Hepatocyte (in vitro differentiated cells): ENCODE data around the gene HIP1. TPM values are rescaled to one million over a fixed set of nuclear protein-coding genes. Genes with fewer than 3 reads are reported as not detected.

ENCODE experiments used
- DNase-seq: peaks from one replicate; pipeline ENCODE4 v3.0.0-alpha.2; 2016; ENCODE audit warnings: low spot score
- H2AFZ ChIP-seq: fragments of 200-600 bp; sonication (generic); 2 replicates; pipeline ENCODE4 v1.6.0; 2016; ENCODE audit warnings: antibody characterized with exemption, mild to moderate bottlenecking
- H3K27ac ChIP-seq: fragments of 200-600 bp; sonication (generic); 2 replicates; pipeline ENCODE4 v1.5.1; 2016; ENCODE audit warnings: mild to moderate bottlenecking
- H3K27me3 ChIP-seq: fragments of 200-600 bp; sonication (generic); 2 replicates; pipeline ENCODE4 v1.6.1; 2016
- H3K36me3 ChIP-seq: fragments of 200-600 bp; sonication (generic); replicated peaks from 2 replicates; pipeline ENCODE4 v1.5.1; 2016; ENCODE audit warnings: low read depth; ENCODE audit not compliant: insufficient read depth
- H3K4me1 ChIP-seq: fragments of 200-600 bp; sonication (generic); 2 replicates; pipeline ENCODE4 v1.5.1; 2016; ENCODE audit warnings: mild to moderate bottlenecking, moderate library complexity; ENCODE audit not compliant: insufficient read depth
- H3K4me2 ChIP-seq: fragments of 200-600 bp; sonication (generic); 2 replicates; pipeline ENCODE4 v1.6.0; 2016
- H3K4me3 ChIP-seq: fragments of 200-600 bp; sonication (generic); 2 replicates; pipeline ENCODE4 v1.5.1; 2016; ENCODE audit warnings: mild to moderate bottlenecking
- H3K79me2 ChIP-seq: fragments of 200-600 bp; sonication (generic); 2 replicates; pipeline ENCODE4 v1.6.0; 2017; ENCODE audit warnings: mild to moderate bottlenecking
- H3K9me2 ChIP-seq: fragments of 200-600 bp; sonication (generic); replicated peaks from 2 replicates; pipeline ENCODE4 v1.6.0; 2017; ENCODE audit warnings: mild to moderate bottlenecking; ENCODE audit not compliant: insufficient read depth
- H3K9me3 ChIP-seq: fragments of 200-600 bp; sonication (generic); 2 replicates; pipeline ENCODE4 v1.5.1; 2016; ENCODE audit warnings: low read depth, mild to moderate bottlenecking
- H4K20me1 ChIP-seq: fragments of 200-600 bp; sonication (generic); 2 replicates; pipeline ENCODE4 v1.6.0; 2016; ENCODE audit warnings: mild to moderate bottlenecking; ENCODE audit not compliant: insufficient read depth, poor library complexity, severe bottlenecking
- EZH2 ChIP-seq: fragments of 200-600 bp; sonication (generic); IDR thresholded peaks from 2 replicates; pipeline ENCODE4 v1.6.1; 2016; ENCODE audit warnings: antibody characterized with exemption, mild to moderate bottlenecking, borderline replicate concordance
- EZH2phosphoT487 ChIP-seq: fragments of 200-600 bp; sonication (generic); IDR thresholded peaks from one replicate; pipeline ENCODE4 v1.6.1; 2018; ENCODE audit warnings: antibody characterized with exemption, mild to moderate bottlenecking, low read depth, moderate library complexity; ENCODE audit not compliant: unreplicated experiment, severe bottlenecking
- WGBS: methylation state at CpG from one replicate; pipeline ENCODE4 v1.1.6; 2016; ENCODE audit warnings: low lambda C conversion rate; ENCODE audit errors: missing lambda C conversion rate; 5-methylcytosine and 5-hydroxymethylcytosine counted together
- polyA plus RNA-seq: library from polyadenylated mRNA; unstranded; fragments of >200 nt; fragmentation: Nextera tagmentation; extraction: Ambion mirVana; gene quantifications from 2 replicates; pipeline ENCODE4 v1.2.1, GENCODE V29; 2016
- total RNA-seq: library from RNA; depleted of rRNA; stranded (reverse); fragments of >200 nt; gene quantifications from 2 replicates; pipeline ENCODE4 v1.2.3, GENCODE V29; 2014
- TF ChIP-seq, protein P1 (sequence below): fragments of 200-600 bp; sonication (generic); IDR thresholded peaks from 2 replicates; pipeline ENCODE4 v1.5.1; 2016; ENCODE audit warnings: antibody characterized with exemption, mild to moderate bottlenecking; ENCODE audit not compliant: poor library complexity

HIP1 gene
- total and polyA plus RNA-seq, 2 experiments from 2014 or later, result 8.3 to 14.5 TPM

DNA sequence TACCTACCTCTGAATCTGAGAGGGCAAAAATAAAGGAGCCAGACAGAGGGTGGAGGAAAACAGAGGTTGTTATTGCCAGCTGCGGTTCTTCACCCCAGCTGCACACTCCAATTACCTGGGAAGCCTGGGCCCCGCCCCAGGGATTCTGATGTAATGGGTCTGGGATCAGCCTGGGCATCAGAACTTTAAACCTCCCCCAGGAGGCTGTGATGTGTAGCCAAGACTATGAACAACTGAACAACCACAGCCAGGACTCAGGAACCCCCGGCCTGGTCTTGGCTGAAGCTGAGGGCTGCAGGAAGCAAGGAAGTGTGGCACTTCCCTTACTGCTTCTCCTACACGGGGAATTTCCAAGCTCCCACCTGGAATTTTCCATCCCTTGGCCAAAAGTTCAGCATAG, 89.3 kb downstream of the HIP1 start:
- 58% methylated on average over 4 of the region's 4 CpGs for WGBS
- Histone ChIP-seq H3K27ac (no peak overlapping the region), H3K4me2 (no peak overlapping the region)

DNA sequence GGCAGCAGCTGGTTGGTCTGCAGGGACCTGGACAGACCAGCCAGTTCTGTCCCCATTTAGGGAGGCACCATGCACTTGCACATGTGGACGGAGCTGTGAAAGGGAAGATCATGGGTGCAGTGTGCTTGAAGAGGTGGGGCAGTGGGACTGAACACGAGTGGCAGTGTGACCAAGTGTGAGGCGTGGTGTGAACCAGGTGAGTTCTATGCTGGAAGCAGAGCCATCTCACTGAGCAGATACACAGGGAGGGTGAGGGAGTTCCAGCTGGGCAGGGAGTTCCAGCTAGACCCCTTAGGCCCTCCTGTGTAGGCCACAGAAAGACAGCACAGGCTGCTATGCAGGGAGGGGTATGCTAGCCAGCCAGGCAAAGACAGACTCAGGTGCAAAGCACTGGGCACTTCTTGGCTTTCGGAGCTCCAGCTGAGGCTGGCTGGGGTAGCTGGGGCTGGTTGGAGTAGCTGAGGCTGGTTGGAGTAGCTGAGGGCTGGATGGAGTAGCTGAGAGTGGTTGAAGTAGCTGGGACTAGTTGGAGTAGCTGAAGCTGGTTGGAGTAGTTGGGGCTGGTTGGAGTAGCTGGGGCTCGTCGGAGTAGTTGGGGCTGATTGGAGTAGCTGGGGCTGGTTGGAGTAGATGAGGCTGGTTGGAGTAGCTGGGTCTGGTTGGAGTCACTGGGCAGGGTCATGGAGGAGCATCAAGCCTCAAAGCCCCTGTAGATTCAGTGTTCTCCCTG, 90.9 kb downstream of the HIP1 start:
- 98% methylated on average over 6 of the region's 6 CpGs for WGBS
- Histone ChIP-seq H3K9me2 (no peaks in the 10 kb centered on the region), H2AFZ (no peak overlapping the region), H3K9me3 (no peaks in the 10 kb centered on the region), H3K4me1 (no peaks in the 10 kb centered on the region), H3K4me3 (no peak overlapping the region), H3K79me2 (no peaks in the 10 kb centered on the region), H3K4me2 (no peak overlapping the region), H3K27ac (no peak overlapping the region), H3K36me3 (no peaks in the 10 kb centered on the region), H3K27me3 (no peaks in the 10 kb centered on the region), H4K20me1 (no peaks in the 10 kb centered on the region)
- no peak for DNase-seq
- TF ChIP-seq EZH2 (no peak), EZH2phosphoT487 (no peak)
- TF ChIP-seq, protein P1, sequence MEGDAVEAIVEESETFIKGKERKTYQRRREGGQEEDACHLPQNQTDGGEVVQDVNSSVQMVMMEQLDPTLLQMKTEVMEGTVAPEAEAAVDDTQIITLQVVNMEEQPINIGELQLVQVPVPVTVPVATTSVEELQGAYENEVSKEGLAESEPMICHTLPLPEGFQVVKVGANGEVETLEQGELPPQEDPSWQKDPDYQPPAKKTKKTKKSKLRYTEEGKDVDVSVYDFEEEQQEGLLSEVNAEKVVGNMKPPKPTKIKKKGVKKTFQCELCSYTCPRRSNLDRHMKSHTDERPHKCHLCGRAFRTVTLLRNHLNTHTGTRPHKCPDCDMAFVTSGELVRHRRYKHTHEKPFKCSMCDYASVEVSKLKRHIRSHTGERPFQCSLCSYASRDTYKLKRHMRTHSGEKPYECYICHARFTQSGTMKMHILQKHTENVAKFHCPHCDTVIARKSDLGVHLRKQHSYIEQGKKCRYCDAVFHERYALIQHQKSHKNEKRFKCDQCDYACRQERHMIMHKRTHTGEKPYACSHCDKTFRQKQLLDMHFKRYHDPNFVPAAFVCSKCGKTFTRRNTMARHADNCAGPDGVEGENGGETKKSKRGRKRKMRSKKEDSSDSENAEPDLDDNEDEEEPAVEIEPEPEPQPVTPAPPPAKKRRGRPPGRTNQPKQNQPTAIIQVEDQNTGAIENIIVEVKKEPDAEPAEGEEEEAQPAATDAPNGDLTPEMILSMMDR, result no peak

More for the DNA sequence above, 89.3 kb downstream of the HIP1 start:
- Histone ChIP-seq H3K4me3 (no peak overlapping the region), H3K9me3 (no peaks in the 10 kb centered on the region), H4K20me1 (no peaks in the 10 kb centered on the region), H2AFZ (no peak overlapping the region), H3K36me3 (no peaks in the 10 kb centered on the region), H3K79me2 (no peaks in the 10 kb centered on the region), H3K9me2 (no peaks in the 10 kb centered on the region), H3K4me1 (no peaks in the 10 kb centered on the region), H3K27me3 (no peaks in the 10 kb centered on the region)
- TF ChIP-seq, protein P1, result no peak
- TF ChIP-seq EZH2 (no peak), EZH2phosphoT487 (no peak)
- DNase-seq, result no peak

DNA sequence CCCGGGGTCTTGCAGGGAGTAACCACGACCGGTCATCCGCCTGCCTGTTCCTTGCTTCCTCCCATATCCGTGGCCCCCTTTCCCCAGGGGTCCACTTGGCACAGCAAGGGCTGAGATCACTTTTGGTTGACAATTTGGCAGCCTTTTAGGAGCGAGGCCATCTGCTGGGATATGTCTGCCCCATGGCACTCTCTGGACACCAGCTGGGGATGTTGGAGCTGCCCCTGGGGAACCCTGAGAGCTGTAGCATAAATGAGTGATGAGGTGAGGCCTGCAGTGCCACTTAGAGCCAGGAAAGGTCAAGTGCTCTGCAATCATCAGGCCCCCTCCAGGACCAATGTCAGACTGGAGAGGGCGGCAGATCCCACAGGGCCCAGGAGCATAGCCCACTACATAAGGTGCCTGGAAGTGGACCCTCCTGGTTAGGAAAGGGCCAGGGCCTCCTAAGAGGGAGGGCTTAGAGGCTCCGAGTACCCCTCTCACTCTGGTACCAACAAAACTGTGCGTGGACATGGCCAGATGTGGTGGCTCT, 92.1 kb downstream of the HIP1 start:
- H3K9me3 ChIP-seq, result no peaks in the 10 kb centered on the region
- H3K79me2 ChIP-seq, result no peaks in the 10 kb centered on the region
- TF ChIP-seq, protein P1, result no peak
- TF ChIP-seq EZH2, result no peak
- TF ChIP-seq EZH2phosphoT487, result no peak
- no peaks in the 10 kb centered on the region for H3K4me1 ChIP-seq
- WGBS, result 92% methylated on average over 9 of the region's 9 CpGs
- DNase-seq, result no peak
- H4K20me1 ChIP-seq, result no peaks in the 10 kb centered on the region
- no peak overlapping the region for H3K27ac ChIP-seq
- H3K4me3 ChIP-seq, result no peak overlapping the region
- no peaks in the 10 kb centered on the region for H3K36me3 ChIP-seq
- no peak overlapping the region for H3K4me2 ChIP-seq
- no peaks in the 10 kb centered on the region for H3K9me2 ChIP-seq
- H3K27me3 ChIP-seq, result no peaks in the 10 kb centered on the region
- H2AFZ ChIP-seq, result no peak overlapping the region
